ENCODE results near the gene HAAO. TPM values are rescaled to one million over a fixed set of nuclear protein-coding genes. Genes with fewer than 3 reads are reported as not detected.

The HAAO gene
- total RNA-seq, 1 experiment from 2014 or later = 6.6 TPM

- Histone ChIP-seq H4K20me1 (ENCODE audit: control insufficient read depth, insufficient read depth, insufficient read length) (no peaks in the 10 kb centered on the region), H3K9me3 (ENCODE audit: control insufficient read depth, low read depth, low read length) (peaks cover 7% of the 10 kb centered on the region), H3K27ac (ENCODE audit: insufficient read length, low read depth, low read length) (no peak overlapping the region), H3K4me2 (ENCODE audit: insufficient read depth, insufficient read length, low read length) (no peak overlapping the region), H2BK12ac (ENCODE audit: insufficient read length, low read depth, low read length) (no peak overlapping the region), H3K79me2 (ENCODE audit: insufficient read depth, low read length) (no peaks in the 10 kb centered on the region), H2AK5ac (ENCODE audit: insufficient read length, low read length) (no peak overlapping the region), H2BK20ac (ENCODE audit: low read depth, low read length, poor library complexity, severe bottlenecking) (no peak overlapping the region), H3K4ac (ENCODE audit: low read depth, low read length) (no peak overlapping the region), H3K23me2 (ENCODE audit: insufficient read length, low read depth, low read length, poor library complexity, severe bottlenecking) (no peaks in the 10 kb centered on the region), H3K9ac (ENCODE audit: extremely low read depth, insufficient read length, low read length) (no peak overlapping the region), H4K91ac (ENCODE audit: insufficient read length, low read depth, low read length) (no peak overlapping the region), H3K23ac (ENCODE audit: insufficient read length, low read depth, low read length) (no peak overlapping the region), H2BK5ac (ENCODE audit: insufficient read length, low read length) (no peak overlapping the region), H3K14ac (ENCODE audit: insufficient read depth, low read length) (no peak overlapping the region), H4K5ac (ENCODE audit: insufficient read length, low read depth, low read length) (no peak overlapping the region), H2AFZ (ENCODE audit: low read length) (no peak overlapping the region), H4K8ac (replicated peaks; ENCODE audit: insufficient read length, low read depth, low read length) (no peak overlapping the region), H3T11ph (ENCODE audit: low read length) (no peak overlapping the region), H3K4me1 (ENCODE audit: insufficient read depth, low read length) (peaks cover 7% of the 10 kb centered on the region; the same call in 1 of the 2 replicates), H3K18ac (ENCODE audit: insufficient read length, low read depth, low read length) (no peak overlapping the region), H2BK15ac (ENCODE audit: low read depth, low read length) (no peak overlapping the region), H3K56ac (ENCODE audit: insufficient read length, low read depth, low read length) (no peak overlapping the region), H2BK120ac (ENCODE audit: low read depth, low read length, poor library complexity, severe bottlenecking) (no peak overlapping the region), H3K27me3 (ENCODE audit: insufficient read depth, low read length) (no peaks in the 10 kb centered on the region), H3K79me1 (ENCODE audit: insufficient read depth, low read depth, low read length, poor library complexity, severe bottlenecking) (no peaks in the 10 kb centered on the region)
- Mint-ChIP-seq H3K4me1 (peaks cover 17 to 27% of the 10 kb centered on the region in 2 experiments), H3K36me3 (ENCODE audit: insufficient read depth in 1 of 3, low read depth in 3 of 3) (peaks cover 9 to 33% (median 23%) of the 10 kb centered on the region in 3 experiments), H3K9me3 (peaks cover 33 to 35% of the 10 kb centered on the region in 2 experiments), H3K27me3 (ENCODE audit: low read depth) (no peaks in the 10 kb centered on the region), H3K27ac (0 out of 7 replicates have a peak overlapping the region, but pooled peaks of 1 of the 3 experiments have one; percentile 16), H3K4me3 (no peak overlapping the region)
- no peak for TF ChIP-seq CTCF (conservative IDR thresholded peaks at IDR 0.05)
- DNase-seq = no peak
- no CpG with 5 or more reads among the region's 2 CpGs for WGBS (ENCODE audit: extremely low coverage, insufficient read length, low lambda C conversion rate)
Observed at GRCh38 chr2:42775186-42775585, 17.2 kb downstream of the HAAO start.

Data from H9 (cell line).